AG10803 (cell line): ENCODE data around the gene HCLS1.
"Not testable (repeated sequence)": the region's sequence is repeated elsewhere in the genome, so short reads cannot be mapped to it uniquely, and the experiment has no call there.

Experiments
- DNase-seq: peaks from one replicate; pipeline ENCODE4 v3.0.0; 2010; ENCODE audit warnings: low read depth
- H3K4me3 ChIP-seq: 2 replicates; pipeline ENCODE4 v1.5.1; 2011; ENCODE audit warnings: mild to moderate bottlenecking, low read length, control low read depth
- CTCF ChIP-seq: conservative IDR thresholded peaks from 2 replicates; pipeline ENCODE4 v1.5.1; 2011; ENCODE audit warnings: mild to moderate bottlenecking, low read length, control low read depth, inconsistent platforms

HCLS1 gene

GRCh38 chr3:121698476-121698875 lies 37.8 kb upstream of the HCLS1 start:
- DNase-seq: no peak
- TF ChIP-seq CTCF: no peak
- no peak overlapping the region for H3K4me3 ChIP-seq

GRCh38 chr3:121696186-121696585 lies 35.5 kb upstream of the HCLS1 start:
- no peak for TF ChIP-seq CTCF
- DNase-seq: no peak
- H3K4me3 ChIP-seq: no peak overlapping the region

- TF ChIP-seq CTCF: no peak
- DNase-seq: no peak
- no peak overlapping the region for H3K4me3 ChIP-seq
Observed at GRCh38 chr3:121692010-121692699, 31.5 kb upstream of the HCLS1 start.

GRCh38 chr3:121690777-121691405 lies 30.2 kb upstream of the HCLS1 start:
- H3K4me3 ChIP-seq: no peak overlapping the region
- no peak for DNase-seq
- no peak for TF ChIP-seq CTCF

GRCh38 chr3:121688747-121689146 lies 28.0 kb upstream of the HCLS1 start:
- not testable (repeated sequence) for H3K4me3 ChIP-seq, DNase-seq

- DNase-seq: no peak
- no peak for TF ChIP-seq CTCF
- H3K4me3 ChIP-seq: no peak overlapping the region
Observed at GRCh38 chr3:121681792-121682191, 21.1 kb upstream of the HCLS1 start.

- TF ChIP-seq CTCF: no peak
- no peak for DNase-seq
Observed at GRCh38 chr3:121677141-121677540, 16.4 kb upstream of the HCLS1 start.

More at GRCh38 chr3:121677141-121677540, 16.4 kb upstream of the HCLS1 start:
- no peak overlapping the region for H3K4me3 ChIP-seq
